Upper lobe of right lung (tissue), 1 donor: ENCODE measurements around the gene TPPP2. TPM values are rescaled to one million over a fixed set of nuclear protein-coding genes. Genes with fewer than 3 reads are reported as not detected.
A peak's percentile ranks its signal among the peaks of the same experiment; 100 is the strongest.

Source experiments
- ATAC-seq: fragments of 200-7000 bp; cut with Tn5 transposase; one replicate; pipeline ENCODE4 v1.9.1; 2020; ENCODE audit warnings: mild to moderate bottlenecking, moderate library complexity
- DNase-seq: peaks from one replicate; pipeline ENCODE4 v3.0.0-alpha.2; 2020
- H3K27ac ChIP-seq: fragments of 200-600 bp; one replicate; pipeline ENCODE4 v1.8.0; 2022
- H3K27me3 ChIP-seq: fragments of 200-600 bp; one replicate; pipeline ENCODE4 v1.8.0; 2022; ENCODE audit warnings: mild to moderate bottlenecking
- H3K36me3 ChIP-seq: fragments of 200-600 bp; one replicate; pipeline ENCODE4 v1.8.0; 2022
- H3K4me1 ChIP-seq: fragments of 200-600 bp; one replicate; pipeline ENCODE4 v1.8.0; 2022
- H3K4me3 ChIP-seq: fragments of 200-600 bp; one replicate; pipeline ENCODE4 v1.8.0; 2022; ENCODE audit warnings: mild to moderate bottlenecking
- H3K9me3 ChIP-seq: fragments of 200-600 bp; one replicate; pipeline ENCODE4 v1.8.0; 2022
- intact Hi-C: fragments of 100-400 bp; cut with DNase I; formaldehyde crosslinking; loops from one replicate; pipeline ENCODE4 v1.11.0; 2022
- total RNA-seq: library from RNA; stranded (reverse); fragmentation: NEBNext Ultra II Directional; extraction: Animal tissue kit (Norgen Biotek cat#: 25700); gene quantifications from one replicate; pipeline ENCODE4 v1.2.1, GENCODE V29; 2021
- TF ChIP-seq, protein P1 (sequence below): fragments of 200-600 bp; IDR thresholded peaks from one replicate; pipeline ENCODE4 v1.8.0; 2022; ENCODE audit warnings: antibody characterized with exemption
- donor health status: DM: no; HTN: yes; CAD: no; lungs with severe emphysema.

The TPPP2 gene
- total RNA-seq, 1 donor from 2014 or later, result not detected

DNA sequence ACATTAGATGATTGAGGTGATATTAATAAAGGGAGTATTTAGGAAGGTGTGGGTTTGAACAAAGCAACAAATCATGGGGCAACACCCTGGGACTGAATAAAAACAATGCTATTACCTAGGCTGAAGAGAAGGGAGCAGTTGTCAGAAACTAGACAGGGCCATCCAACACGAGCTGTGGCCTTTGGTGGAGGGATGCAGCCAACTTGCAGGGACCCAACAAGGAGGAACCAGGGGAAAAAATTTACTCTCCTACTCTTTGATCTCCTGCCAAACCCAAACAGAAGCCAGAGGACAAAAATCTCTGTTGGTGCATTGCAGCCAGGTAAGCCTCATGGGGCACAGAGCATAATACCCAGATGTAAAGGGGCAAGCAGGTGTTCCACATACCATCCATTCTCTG, 18.9 kb upstream of the TPPP2 start:
- no peaks in the 10 kb centered on the region for H3K4me1 ChIP-seq
- H3K27me3 ChIP-seq, result no peaks in the 10 kb centered on the region
- ATAC-seq, result no peak
- intact Hi-C loops, result no loop called here
- H3K4me3 ChIP-seq, result no peak overlapping the region
- DNase-seq, result no peak
- TF ChIP-seq, protein P1, sequence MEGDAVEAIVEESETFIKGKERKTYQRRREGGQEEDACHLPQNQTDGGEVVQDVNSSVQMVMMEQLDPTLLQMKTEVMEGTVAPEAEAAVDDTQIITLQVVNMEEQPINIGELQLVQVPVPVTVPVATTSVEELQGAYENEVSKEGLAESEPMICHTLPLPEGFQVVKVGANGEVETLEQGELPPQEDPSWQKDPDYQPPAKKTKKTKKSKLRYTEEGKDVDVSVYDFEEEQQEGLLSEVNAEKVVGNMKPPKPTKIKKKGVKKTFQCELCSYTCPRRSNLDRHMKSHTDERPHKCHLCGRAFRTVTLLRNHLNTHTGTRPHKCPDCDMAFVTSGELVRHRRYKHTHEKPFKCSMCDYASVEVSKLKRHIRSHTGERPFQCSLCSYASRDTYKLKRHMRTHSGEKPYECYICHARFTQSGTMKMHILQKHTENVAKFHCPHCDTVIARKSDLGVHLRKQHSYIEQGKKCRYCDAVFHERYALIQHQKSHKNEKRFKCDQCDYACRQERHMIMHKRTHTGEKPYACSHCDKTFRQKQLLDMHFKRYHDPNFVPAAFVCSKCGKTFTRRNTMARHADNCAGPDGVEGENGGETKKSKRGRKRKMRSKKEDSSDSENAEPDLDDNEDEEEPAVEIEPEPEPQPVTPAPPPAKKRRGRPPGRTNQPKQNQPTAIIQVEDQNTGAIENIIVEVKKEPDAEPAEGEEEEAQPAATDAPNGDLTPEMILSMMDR, result no peak
- no peak overlapping the region for H3K27ac ChIP-seq
- H3K9me3 ChIP-seq, result no peaks in the 10 kb centered on the region
- H3K36me3 ChIP-seq, result no peaks in the 10 kb centered on the region

DNA sequence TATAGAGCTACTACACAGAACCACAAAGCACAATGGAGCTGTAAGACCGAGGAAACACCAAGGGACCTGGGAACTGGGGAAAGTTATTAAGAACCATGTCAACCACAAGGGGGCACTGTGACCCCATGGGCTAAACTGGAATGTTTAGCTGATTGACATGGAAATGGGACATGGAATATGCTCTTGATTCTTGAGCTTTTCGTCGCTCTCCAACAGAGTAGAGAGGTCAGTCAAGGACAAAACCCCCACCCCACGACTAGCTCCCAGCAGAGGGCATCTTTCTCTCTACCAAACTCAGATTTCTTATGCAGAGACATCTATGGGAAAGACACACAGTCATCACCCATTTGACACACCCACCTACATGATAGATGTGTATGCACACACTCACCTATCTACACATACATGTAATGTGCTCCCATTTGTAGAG, 15.2 kb upstream of the TPPP2 start:
- H3K4me1 ChIP-seq, result peaks cover 7% of the 10 kb centered on the region
- TF ChIP-seq, protein P1, result peak; percentile 94
- no peak overlapping the region for H3K4me3 ChIP-seq
- DNase-seq, result peak; percentile 76
- no peak overlapping the region for H3K27ac ChIP-seq
- peaks cover 28% of the 10 kb centered on the region for H3K36me3 ChIP-seq
- H3K9me3 ChIP-seq, result no peaks in the 10 kb centered on the region
- intact Hi-C loops, result loop anchor here (5.0 kb wide), 1 partner anchor 78 kb away; no protein-coding TSS in a partner anchor
- ATAC-seq, result peak; percentile 93
- H3K27me3 ChIP-seq, result no peaks in the 10 kb centered on the region

DNA sequence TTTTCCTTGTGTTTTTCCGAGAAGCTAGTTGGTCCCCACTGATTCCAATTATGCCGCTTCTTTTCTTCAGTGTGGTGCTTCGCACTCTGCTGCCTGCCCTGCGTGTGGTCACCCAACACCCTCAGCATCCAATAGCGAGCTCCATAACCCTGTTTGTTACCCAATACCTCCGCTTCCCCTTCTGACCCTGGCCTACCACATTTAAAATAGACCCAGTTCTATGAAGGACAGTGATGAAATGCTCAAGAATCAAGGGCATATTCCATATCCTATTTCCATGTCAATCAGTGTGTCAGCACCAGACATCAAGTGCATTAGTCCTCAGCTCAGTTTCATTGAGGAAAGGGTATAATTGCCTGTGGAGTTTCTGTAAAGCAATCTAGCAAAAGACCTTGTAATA, 14.7 kb upstream of the TPPP2 start:
- H3K4me3 ChIP-seq, result no peak overlapping the region
- H3K27ac ChIP-seq, result no peak overlapping the region
- TF ChIP-seq, protein P1, result no peak
- no peaks in the 10 kb centered on the region for H3K9me3 ChIP-seq
- peaks cover 33% of the 10 kb centered on the region for H3K36me3 ChIP-seq
- H3K27me3 ChIP-seq, result no peaks in the 10 kb centered on the region
- ATAC-seq, result peak; percentile 46
- H3K4me1 ChIP-seq, result peaks cover 7% of the 10 kb centered on the region
- intact Hi-C loops, result loop anchor here (5.0 kb wide), 1 partner anchor 77 kb away; no protein-coding TSS in a partner anchor
- DNase-seq, result no peak

DNA sequence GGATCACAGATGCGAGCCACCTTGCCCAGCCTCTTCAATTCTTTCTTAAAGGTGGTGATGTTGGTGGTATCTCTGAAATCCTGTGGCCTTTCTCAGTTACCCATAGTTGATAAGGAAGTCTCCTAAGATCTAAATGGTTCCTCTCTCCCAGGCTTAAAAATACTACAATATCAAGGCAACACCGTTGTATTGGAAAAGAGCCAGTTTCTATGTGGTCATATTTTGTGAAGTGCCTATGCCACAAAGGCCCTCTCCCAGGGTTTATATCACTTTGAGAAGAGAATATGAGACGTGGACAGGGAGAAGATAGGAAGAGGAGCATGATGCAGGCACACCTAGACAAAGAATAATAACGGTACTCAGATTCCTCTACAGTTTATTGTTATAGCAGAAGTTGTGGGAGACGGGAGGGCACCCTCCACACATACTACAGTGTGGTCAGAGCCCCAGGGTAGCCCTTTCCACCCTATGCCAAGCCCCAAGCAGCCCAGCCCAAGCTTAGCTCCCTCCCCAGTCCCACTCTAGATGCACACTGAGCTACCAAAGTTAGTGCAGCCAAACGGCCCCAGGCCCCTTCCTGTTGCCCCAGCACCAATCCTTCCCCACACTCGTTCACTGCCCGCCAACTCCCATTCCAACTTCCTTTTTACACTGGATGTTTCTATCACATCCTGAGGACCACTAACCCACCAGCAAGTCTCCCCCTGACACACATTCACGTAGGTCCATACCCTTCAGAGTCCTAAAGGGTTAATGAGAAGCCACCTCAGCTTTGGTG, 13.4 kb upstream of the TPPP2 start:
- H3K9me3 ChIP-seq, result no peaks in the 10 kb centered on the region
- DNase-seq (no peak), ATAC-seq (no peak)
- H3K27me3 ChIP-seq, result no peaks in the 10 kb centered on the region
- intact Hi-C loops, result loop anchor here (5.0 kb wide), 1 partner anchor 76 kb away; no protein-coding TSS in a partner anchor
- no peak overlapping the region for H3K4me3 ChIP-seq
- TF ChIP-seq, protein P1, result no peak
- no peak overlapping the region for H3K27ac ChIP-seq
- H3K36me3 ChIP-seq, result peaks cover 45% of the 10 kb centered on the region
- H3K4me1 ChIP-seq, result peaks cover 7% of the 10 kb centered on the region

DNA sequence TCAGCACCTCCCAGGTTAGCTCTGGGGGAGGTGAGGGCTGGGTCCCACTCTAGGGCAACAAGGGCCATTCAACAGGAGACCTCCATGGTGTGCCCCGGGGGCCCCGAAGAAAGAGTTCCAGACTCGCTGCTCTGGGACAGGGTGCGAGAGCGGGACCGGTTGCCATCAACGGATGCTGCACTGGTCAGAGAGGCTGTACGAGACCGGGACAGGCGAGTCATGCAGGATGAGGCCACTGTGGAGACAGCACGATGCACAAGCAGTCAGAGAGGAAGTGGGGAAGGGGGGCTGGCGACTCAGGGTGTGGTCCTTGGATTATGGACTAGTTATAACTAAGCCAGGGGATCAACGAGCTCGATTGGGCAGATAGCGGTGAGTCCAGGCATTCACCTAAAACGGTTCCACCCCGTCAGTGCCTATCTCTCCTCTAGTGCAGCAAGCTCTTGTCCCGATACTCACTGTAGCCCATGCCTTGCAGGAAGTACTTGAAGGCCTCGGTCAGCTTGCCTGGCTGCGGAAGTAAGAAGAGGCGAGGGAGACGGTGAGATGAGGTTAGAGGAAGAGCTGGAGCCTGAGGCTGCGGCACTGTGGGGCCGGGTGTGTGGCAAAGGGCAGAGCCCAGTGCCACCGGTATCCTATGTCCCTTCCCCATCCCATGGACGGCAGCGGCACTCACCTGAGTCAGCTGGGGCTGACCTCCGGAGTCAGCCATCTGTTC, 12.3 kb upstream of the TPPP2 start:
- Histone ChIP-seq H3K4me3 (no peak overlapping the region), H3K4me1 (peaks cover 7% of the 10 kb centered on the region), H3K27ac (no peak overlapping the region), H3K36me3 (peaks cover 50% of the 10 kb centered on the region), H3K27me3 (no peaks in the 10 kb centered on the region), H3K9me3 (no peaks in the 10 kb centered on the region)
- TF ChIP-seq, protein P1, result no peak
- DNase-seq, result no peak
- intact Hi-C loops, result loop anchor here (5.0 kb wide), 1 partner anchor 75 kb away; no protein-coding TSS in a partner anchor
- peak; percentile 10 for ATAC-seq
